PFSK-1 (cell line): ENCODE measurements around the gene XYLT1.

Experiments
- POLR2AphosphoS5 ChIP-seq: IDR thresholded peaks from 2 replicates; pipeline ENCODE4 v1.6.1; 2012; ENCODE audit warnings: low read depth, mild to moderate bottlenecking, control low read depth, low read length, moderate library complexity
- SIN3A ChIP-seq: IDR thresholded peaks from 2 replicates; pipeline ENCODE4 v1.6.1; 2012; ENCODE audit warnings: mild to moderate bottlenecking, low read length, moderate library complexity, borderline replicate concordance; ENCODE audit not compliant: insufficient read depth
- TF ChIP-seq, protein P1 (sequence below), 2 experiments: IDR thresholded peaks; 2 replicates each; pipeline versions ENCODE4 v1.6.1 to v1.8.0; 2011 to 2012; ENCODE audit warnings: low read depth in 2 of 2, low read length in 2 of 2, control low read depth in 1 of 2, inconsistent platforms in 1 of 2, mild to moderate bottlenecking in 1 of 2, moderate library complexity in 1 of 2; ENCODE audit not compliant: insufficient read depth in 1 of 2

DNA sequence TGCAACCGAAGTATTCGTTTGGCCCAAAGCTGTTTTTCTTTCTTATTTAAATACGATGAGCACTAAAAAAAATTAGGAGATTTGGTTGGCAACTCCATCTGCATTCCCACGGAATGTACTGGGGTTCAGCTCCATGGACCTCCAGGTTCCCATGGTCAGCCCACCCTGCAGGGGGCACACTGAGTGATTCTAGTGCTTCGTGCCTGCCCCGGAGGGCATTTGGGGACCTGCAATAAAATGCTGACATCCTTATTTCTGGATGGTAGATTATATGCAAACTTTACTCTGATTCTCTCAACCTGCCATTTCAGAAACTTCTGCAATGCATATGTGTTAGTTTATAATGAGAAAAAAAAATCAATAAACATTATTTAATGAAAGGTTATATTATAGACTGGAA, 339.4 kb downstream of the XYLT1 start:
- TF ChIP-seq, protein P1, sequence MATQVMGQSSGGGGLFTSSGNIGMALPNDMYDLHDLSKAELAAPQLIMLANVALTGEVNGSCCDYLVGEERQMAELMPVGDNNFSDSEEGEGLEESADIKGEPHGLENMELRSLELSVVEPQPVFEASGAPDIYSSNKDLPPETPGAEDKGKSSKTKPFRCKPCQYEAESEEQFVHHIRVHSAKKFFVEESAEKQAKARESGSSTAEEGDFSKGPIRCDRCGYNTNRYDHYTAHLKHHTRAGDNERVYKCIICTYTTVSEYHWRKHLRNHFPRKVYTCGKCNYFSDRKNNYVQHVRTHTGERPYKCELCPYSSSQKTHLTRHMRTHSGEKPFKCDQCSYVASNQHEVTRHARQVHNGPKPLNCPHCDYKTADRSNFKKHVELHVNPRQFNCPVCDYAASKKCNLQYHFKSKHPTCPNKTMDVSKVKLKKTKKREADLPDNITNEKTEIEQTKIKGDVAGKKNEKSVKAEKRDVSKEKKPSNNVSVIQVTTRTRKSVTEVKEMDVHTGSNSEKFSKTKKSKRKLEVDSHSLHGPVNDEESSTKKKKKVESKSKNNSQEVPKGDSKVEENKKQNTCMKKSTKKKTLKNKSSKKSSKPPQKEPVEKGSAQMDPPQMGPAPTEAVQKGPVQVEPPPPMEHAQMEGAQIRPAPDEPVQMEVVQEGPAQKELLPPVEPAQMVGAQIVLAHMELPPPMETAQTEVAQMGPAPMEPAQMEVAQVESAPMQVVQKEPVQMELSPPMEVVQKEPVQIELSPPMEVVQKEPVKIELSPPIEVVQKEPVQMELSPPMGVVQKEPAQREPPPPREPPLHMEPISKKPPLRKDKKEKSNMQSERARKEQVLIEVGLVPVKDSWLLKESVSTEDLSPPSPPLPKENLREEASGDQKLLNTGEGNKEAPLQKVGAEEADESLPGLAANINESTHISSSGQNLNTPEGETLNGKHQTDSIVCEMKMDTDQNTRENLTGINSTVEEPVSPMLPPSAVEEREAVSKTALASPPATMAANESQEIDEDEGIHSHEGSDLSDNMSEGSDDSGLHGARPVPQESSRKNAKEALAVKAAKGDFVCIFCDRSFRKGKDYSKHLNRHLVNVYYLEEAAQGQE (IDR thresholded peaks at IDR 0.05; ENCODE audit: insufficient read depth in 1 of 2, low read depth in 2 of 2, low read length in 2 of 2), result no peak
- no peak for TF ChIP-seq POLR2AphosphoS5
- TF ChIP-seq SIN3A, result no peak
